ENCODE results near the gene ARHGEF18.
"Not testable (repeated sequence)": the region's sequence is repeated elsewhere in the genome, so short reads cannot be mapped to it uniquely, and the experiment has no call there.

ARHGEF18 gene

DNA sequence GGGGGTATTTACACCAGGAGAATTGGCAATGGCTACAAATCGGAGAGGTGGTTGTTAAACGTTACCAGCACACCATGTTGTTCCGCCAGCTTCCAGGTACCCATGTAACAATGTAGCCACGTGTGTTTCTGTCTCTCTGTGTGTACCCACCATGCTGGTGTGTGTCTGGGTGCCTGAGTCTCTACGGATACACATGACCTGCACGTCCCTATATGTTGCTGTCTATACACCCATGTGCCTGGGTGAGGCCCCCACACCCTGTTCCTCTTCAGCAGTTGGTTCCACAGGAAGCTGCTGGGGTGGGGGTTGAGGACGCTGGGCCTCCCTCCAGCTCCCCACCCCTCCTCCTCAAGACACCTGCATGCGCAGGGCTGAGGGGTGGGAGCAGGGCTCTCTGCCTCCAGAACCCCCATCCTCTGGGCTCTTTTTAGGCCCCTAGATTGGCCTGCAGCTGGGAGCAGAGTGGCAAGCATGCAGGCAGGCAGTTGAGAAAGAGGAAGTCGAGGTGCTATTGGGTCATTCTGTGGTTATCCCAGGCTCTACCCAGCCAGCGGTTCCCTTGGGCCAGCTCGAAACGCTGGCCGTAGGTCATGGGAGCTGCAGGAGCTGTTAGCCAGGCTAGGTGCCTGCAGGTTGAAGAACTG lies at the start of gene ARHGEF18:
Gene ARHGEF18, plus strand, starts transcription at position 351 of the 644 bp plus-strand sequence. CDS start 13,954 bp downstream, outside the sequence.
- no peaks in the 10 kb centered on the region for H3K27me3 ChIP-seq
- H4K20me1 ChIP-seq = peaks cover 17% of the 10 kb centered on the region
- H3K36me3 ChIP-seq = peaks cover 27% of the 10 kb centered on the region
- peak within 1 kb of the TSS; percentile 92 for H3K9ac ChIP-seq
- H3K4me3 ChIP-seq = peak within 1 kb of the TSS; percentile 76
- peak within 1 kb of the TSS; percentile 83 for H3K4me2 ChIP-seq
- H3K27ac ChIP-seq = peak within 1 kb of the TSS; percentile 98
- peaks cover 16% of the 10 kb centered on the region for H3K9me3 ChIP-seq
- TF ChIP-seq Cebpa-rat (IDR thresholded peaks at IDR 0.05) = peak; percentile 87
- H3K4me1 ChIP-seq = peaks cover 74% of the 10 kb centered on the region

DNA sequence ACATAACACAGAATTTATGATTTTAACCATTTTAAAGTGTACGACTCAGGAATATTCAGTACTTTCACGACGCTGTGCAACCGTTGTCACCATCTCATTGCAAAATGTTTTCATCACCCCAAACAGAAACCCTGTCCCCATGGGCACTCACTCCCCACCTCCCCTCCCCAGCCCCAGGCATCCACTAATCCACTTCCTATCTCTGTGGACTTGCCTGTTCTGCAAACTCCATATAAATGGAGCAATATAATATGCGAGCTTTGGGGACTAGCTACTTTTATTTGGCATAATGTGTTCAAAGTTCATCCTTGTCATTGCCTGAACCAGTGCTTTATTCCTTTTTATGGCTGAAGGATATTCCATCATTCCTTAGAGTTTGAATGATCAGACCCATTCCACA lies 47.2 kb upstream of the ARHGEF18 start:
- H3K36me3 ChIP-seq = no peaks in the 10 kb centered on the region
- no peaks in the 10 kb centered on the region for H3K4me1 ChIP-seq
- TF ChIP-seq Cebpa-rat (IDR thresholded peaks at IDR 0.05) = no peak
- no peaks in the 10 kb centered on the region for H4K20me1 ChIP-seq
- H3K27me3 ChIP-seq = no peaks in the 10 kb centered on the region
- no peak overlapping the region for H3K27ac ChIP-seq
- no peak overlapping the region for H3K4me2 ChIP-seq
- H3K9me3 ChIP-seq = no peaks in the 10 kb centered on the region
- no peak overlapping the region for H3K4me3 ChIP-seq
- H3K9ac ChIP-seq = no peak overlapping the region

DNA sequence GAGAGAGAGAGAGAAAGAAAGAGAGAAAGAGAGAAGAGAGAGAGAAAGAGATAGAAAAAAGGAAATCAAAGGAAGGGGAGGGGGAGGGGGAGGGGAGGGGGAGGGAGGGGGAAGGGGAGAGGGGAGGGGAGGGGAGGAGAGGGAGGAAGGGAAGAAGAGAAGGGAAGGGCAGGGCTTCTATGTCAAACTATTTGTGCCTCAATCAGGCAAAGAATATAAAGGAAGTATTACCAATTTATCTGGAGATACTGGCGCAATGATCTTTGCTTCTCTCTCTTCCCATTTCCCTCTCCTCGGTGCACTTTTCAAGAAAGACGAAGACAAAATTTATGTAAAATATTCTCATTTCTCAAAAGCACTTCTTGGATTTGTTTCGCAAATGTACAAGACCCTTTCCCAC lies 45.3 kb upstream of the ARHGEF18 start:
- H3K4me1 ChIP-seq = no peaks in the 10 kb centered on the region
- H3K4me3 ChIP-seq = no peak overlapping the region
- no peak overlapping the region for H3K4me2 ChIP-seq
- no peaks in the 10 kb centered on the region for H3K36me3 ChIP-seq
- H3K27ac ChIP-seq = no peak overlapping the region
- no peak for TF ChIP-seq Cebpa-rat (IDR thresholded peaks at IDR 0.05)
- H4K20me1 ChIP-seq = no peaks in the 10 kb centered on the region
- H3K9ac ChIP-seq = no peak overlapping the region
- H3K27me3 ChIP-seq = no peaks in the 10 kb centered on the region
- H3K9me3 ChIP-seq = no peaks in the 10 kb centered on the region

DNA sequence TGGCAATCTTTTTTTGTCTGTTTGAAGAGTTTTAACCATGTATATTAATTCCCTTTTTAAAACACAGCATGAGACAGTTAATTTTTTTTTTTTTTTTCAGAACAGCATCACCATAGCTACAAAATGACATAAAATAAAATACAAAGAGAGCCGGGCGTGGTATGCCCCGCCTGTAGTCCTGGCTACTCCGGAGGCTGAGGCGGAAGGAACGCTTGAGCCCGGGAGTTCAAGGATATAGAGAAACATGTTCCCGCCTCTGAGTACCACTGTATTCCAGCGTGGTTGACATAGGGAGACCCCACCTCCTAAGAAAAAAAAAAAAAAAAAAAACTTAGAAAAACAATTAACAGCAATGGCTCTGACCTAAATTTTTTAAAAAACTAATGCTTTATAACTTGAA lies 44.5 kb upstream of the ARHGEF18 start:
- H3K27ac ChIP-seq = no peak overlapping the region
- no peaks in the 10 kb centered on the region for H3K36me3 ChIP-seq
- no peaks in the 10 kb centered on the region for H3K9me3 ChIP-seq
- no peaks in the 10 kb centered on the region for H4K20me1 ChIP-seq
- no peak overlapping the region for H3K4me2 ChIP-seq
- H3K27me3 ChIP-seq = no peaks in the 10 kb centered on the region
- no peak overlapping the region for H3K9ac ChIP-seq
- H3K4me3 ChIP-seq = no peak overlapping the region
- no peak for TF ChIP-seq Cebpa-rat (IDR thresholded peaks at IDR 0.05)
- no peaks in the 10 kb centered on the region for H3K4me1 ChIP-seq

DNA sequence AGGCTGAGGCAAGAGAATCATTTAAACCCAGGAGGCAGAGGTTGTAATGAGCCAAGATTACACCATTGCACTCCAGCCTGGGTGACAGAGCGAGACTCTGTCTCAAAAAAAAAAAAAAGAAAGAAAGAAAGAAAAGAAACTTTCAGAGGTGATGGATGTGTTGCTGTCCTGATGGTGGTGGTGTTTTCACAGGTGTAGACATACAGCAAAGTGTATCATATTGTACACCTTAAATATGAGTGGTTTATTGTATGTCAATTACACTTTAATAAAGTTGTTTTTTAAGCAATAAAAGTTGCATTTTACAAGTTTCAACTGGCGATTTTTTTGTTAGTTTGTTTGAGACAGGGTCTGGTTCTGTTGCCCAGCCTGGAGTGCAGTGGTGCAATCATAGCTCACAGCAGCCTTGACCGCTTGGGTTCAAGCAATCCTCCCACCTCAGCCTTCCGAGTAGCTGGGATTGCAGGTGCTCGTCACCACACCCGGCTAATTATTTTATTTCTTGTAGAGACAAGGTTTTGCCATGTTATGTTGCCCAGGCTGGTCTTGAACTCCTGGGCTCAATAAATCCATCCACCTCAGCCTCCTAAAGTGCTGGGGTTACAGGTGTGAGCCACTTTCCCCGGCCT lies 41.0 kb upstream of the ARHGEF18 start:
- H3K4me1 ChIP-seq = no peaks in the 10 kb centered on the region
- H3K36me3 ChIP-seq = no peaks in the 10 kb centered on the region
- no peak overlapping the region for H3K27ac ChIP-seq
- no peaks in the 10 kb centered on the region for H3K9me3 ChIP-seq
- no peak for TF ChIP-seq Cebpa-rat (IDR thresholded peaks at IDR 0.05)
- no peak overlapping the region for H3K4me3 ChIP-seq
- H3K9ac ChIP-seq = no peak overlapping the region
- no peaks in the 10 kb centered on the region for H3K27me3 ChIP-seq
- H3K4me2 ChIP-seq = no peak overlapping the region
- H4K20me1 ChIP-seq = no peaks in the 10 kb centered on the region

DNA sequence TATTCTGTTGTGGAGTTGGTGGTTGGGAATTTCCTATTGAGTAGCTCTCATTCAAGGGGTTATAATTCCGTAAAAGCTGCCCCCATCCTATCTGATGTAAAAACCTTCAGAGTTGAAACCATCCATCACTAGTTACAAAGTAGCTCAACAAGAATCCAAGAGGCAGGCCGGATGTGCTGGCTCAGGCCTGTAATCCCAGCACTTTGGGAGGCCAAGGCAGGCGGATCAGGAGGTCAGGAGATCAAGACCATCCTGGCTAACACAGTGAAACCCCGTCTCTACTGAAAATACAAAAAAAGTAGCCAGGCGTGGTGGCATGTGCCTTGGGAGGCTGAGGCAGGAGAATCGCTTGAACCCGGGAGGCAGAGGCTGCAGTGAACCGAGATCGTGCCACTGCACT lies 40.4 kb upstream of the ARHGEF18 start:
- H3K4me3 ChIP-seq, H3K4me2 ChIP-seq, H3K9ac ChIP-seq, H4K20me1 ChIP-seq, H3K27ac ChIP-seq, H3K4me1 ChIP-seq, H3K27me3 ChIP-seq, H3K9me3 ChIP-seq, H3K36me3 ChIP-seq: not testable (repeated sequence)

DNA sequence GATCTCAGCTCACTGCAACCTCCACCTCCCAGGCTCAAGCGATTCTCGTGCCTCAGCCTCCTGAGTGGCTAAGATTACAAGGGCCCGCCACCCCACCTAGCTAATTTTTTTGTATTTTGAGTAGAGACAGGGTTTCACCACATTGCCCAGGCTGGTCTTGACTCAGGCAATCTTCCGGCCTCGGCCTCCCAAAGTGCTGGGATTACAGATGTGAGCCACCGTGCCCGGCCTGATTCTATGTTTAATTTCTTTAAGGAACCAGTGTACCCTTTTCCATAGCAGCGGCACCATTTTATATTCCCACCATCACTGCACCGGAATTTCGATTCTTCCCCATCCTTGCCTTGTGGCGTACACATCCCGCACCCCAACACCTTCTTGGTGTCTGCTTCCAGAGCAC lies 36.8 kb upstream of the ARHGEF18 start:
- no peaks in the 10 kb centered on the region for H3K4me1 ChIP-seq
- no peak overlapping the region for H3K4me3 ChIP-seq
- no peaks in the 10 kb centered on the region for H4K20me1 ChIP-seq
- no peak overlapping the region for H3K4me2 ChIP-seq
- no peaks in the 10 kb centered on the region for H3K36me3 ChIP-seq
- no peak overlapping the region for H3K27ac ChIP-seq
- H3K9ac ChIP-seq = no peak overlapping the region
- no peaks in the 10 kb centered on the region for H3K27me3 ChIP-seq
- TF ChIP-seq Cebpa-rat (IDR thresholded peaks at IDR 0.05) = no peak
- H3K9me3 ChIP-seq = peaks cover 15% of the 10 kb centered on the region

DNA sequence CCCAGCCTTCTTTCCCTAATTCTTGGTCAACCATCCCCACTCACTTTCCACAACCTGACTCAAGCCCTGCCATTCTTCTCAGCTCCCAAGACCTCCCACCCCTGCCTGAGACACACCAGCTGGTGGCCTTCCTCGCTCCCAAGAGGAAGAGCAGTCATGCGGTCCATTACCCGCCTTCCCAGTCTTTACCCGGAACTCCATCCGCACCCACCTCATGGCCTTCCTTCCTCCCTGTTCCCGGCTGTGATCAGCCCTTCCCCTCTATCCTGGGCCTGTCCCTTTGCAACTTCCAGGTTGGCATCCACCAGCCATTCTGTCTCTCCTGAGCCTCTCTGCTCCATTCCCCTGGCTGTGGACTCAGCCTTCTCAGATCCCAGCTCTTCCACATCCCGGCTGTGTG lies 35.9 kb upstream of the ARHGEF18 start:
- Histone ChIP-seq H3K27me3 (no peaks in the 10 kb centered on the region), H3K9me3 (peaks cover 24% of the 10 kb centered on the region), H3K4me1 (no peaks in the 10 kb centered on the region), H3K27ac (no peak overlapping the region), H4K20me1 (no peaks in the 10 kb centered on the region), H3K36me3 (no peaks in the 10 kb centered on the region), H3K4me2 (no peak overlapping the region), H3K9ac (no peak overlapping the region), H3K4me3 (no peak overlapping the region)
- no peak for TF ChIP-seq Cebpa-rat (IDR thresholded peaks at IDR 0.05)

DNA sequence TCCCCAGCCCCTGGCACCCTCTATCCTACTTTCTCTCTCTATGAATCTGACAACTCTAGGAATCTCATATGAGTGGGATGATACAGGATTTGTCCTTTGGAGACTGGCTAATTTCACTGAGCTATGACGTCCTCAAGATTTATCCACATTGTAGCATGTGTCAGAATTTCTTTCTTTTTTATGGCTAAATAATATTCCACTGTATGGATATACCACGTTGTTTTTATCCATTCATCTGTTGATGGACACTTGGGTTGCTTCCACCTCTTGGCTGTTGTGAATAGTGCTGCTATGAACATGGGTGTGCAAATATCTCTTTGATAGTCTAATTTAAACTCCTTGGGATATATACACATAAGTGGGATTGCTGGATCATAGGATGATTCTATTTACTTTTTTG lies 30.6 kb upstream of the ARHGEF18 start:
- H4K20me1 ChIP-seq = no peaks in the 10 kb centered on the region
- no peaks in the 10 kb centered on the region for H3K27me3 ChIP-seq
- H3K9me3 ChIP-seq = peaks cover 37% of the 10 kb centered on the region
- H3K4me1 ChIP-seq = no peaks in the 10 kb centered on the region
- no peak overlapping the region for H3K4me3 ChIP-seq
- no peak overlapping the region for H3K27ac ChIP-seq
- H3K36me3 ChIP-seq = no peaks in the 10 kb centered on the region
- TF ChIP-seq Cebpa-rat (IDR thresholded peaks at IDR 0.05) = no peak
- no peak overlapping the region for H3K9ac ChIP-seq
- H3K4me2 ChIP-seq = no peak overlapping the region

DNA sequence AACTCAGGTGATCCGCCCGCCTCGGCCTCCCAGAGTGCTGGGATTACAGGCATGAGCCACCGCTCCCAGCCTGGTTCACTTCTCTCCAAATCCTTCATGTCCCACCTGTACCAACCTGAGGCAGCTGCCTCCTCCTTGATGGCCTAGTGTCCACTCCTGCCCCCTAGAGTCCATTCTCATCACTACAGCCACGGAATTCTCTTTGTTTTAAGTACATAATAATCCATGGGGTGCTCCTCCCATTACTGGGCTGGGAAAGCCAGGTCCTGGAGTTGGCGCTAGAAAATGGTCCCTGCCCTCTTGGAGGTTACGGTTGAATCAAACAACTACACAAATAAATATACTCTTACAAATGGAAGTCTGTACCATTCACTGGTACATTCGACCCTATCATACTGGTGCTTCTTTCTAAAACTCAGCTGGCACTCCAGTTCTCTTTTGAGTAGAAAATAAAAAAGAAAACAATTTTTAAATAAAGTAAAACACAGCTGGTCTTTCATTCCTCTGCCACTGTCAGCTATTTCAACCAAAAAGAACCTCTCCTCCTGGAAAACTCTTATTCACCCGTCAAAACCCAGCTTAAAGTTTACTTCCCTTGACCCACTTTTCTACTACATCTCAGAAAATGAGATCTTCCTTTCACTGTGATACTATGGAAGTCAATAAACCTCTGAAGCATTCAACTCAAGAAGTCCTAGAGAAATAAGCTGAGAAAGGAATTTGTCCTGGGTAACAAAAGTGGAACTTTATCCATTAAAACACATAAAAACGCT lies 22.4 kb upstream of the ARHGEF18 start:
- no peaks in the 10 kb centered on the region for H4K20me1 ChIP-seq
- no peaks in the 10 kb centered on the region for H3K36me3 ChIP-seq
- no peak overlapping the region for H3K9ac ChIP-seq
- H3K4me2 ChIP-seq = no peak overlapping the region
- no peak overlapping the region for H3K27ac ChIP-seq
- TF ChIP-seq Cebpa-rat (IDR thresholded peaks at IDR 0.05) = no peak
- H3K4me1 ChIP-seq = peaks cover 11% of the 10 kb centered on the region; the same call in 1 of the 2 replicates
- H3K4me3 ChIP-seq = no peak overlapping the region
- peaks cover 24% of the 10 kb centered on the region for H3K9me3 ChIP-seq
- H3K27me3 ChIP-seq = no peaks in the 10 kb centered on the region
